ENCODE measurements around the gene SDHB. TPM values are rescaled to one million over a fixed set of nuclear protein-coding genes. Genes with fewer than 3 reads are reported as not detected.
"Not testable (repeated sequence)": the region's sequence is repeated elsewhere in the genome, so short reads cannot be mapped to it uniquely, and the experiment has no call there.

Gene SDHB
- polyA plus RNA-seq, 1 donor (not counting 4 experiments of a cell fraction or from before 2014, with no cell fraction given), result 228 TPM

GRCh38 chr1:17066361-17067068, 12.7 kb upstream of the SDHB start:
- dilution Hi-C loops (cut with MboI; ENCODE audit: extremely low pct_ligation_motif_present, low sequenced_read_pairs), result no loop called here
- Histone ChIP-seq H3K27me3 (ENCODE audit: control insufficient read depth, extremely low read depth, insufficient read depth, low read length) (no peaks in the 10 kb centered on the region), H3K9me3 (ENCODE audit: control insufficient read depth, low read depth, low read length) (peaks cover 2% of the 10 kb centered on the region), H3K27ac (ENCODE audit: control insufficient read depth, insufficient read depth, low read length) (no peak overlapping the region), H3K36me3 (ENCODE audit: control insufficient read depth in 2 of 2, extremely low read depth in 1 of 2, insufficient read depth in 2 of 2, low read length in 2 of 2) (no peaks in the 10 kb centered on the region), H3K4me3 (ENCODE audit: control insufficient read depth in 2 of 3, extremely low read depth in 1 of 3, insufficient read depth in 2 of 3, low read depth in 1 of 3, low read length in 3 of 3) (no peak overlapping the region), H3K4me1 (ENCODE audit: control insufficient read depth, extremely low read depth, insufficient read depth, low read length) (peaks cover 9% of the 10 kb centered on the region), H3K79me2 (ENCODE audit: control insufficient read depth, insufficient read depth, low read length) (no peaks in the 10 kb centered on the region), H3K9me1 (ENCODE audit: control insufficient read depth, extremely low read depth, insufficient read depth, low read length) (no peaks in the 10 kb centered on the region), H2AFZ (ENCODE audit: control insufficient read depth, low read length) (no peak overlapping the region), H3K4me2 (ENCODE audit: control insufficient read depth, extremely low read depth, insufficient read depth, low read depth, low read length) (no peak overlapping the region), H4K20me1 (ENCODE audit: control insufficient read depth, extremely low read depth, insufficient read depth, low read length) (no peaks in the 10 kb centered on the region), H3K9ac (ENCODE audit: control insufficient read depth, extremely low read depth, insufficient read depth, low read length) (no peak overlapping the region)
- no peak for TF ChIP-seq EZH2 (IDR thresholded peaks at IDR 0.05; ENCODE audit: low read length)
- TF ChIP-seq, protein P1, sequence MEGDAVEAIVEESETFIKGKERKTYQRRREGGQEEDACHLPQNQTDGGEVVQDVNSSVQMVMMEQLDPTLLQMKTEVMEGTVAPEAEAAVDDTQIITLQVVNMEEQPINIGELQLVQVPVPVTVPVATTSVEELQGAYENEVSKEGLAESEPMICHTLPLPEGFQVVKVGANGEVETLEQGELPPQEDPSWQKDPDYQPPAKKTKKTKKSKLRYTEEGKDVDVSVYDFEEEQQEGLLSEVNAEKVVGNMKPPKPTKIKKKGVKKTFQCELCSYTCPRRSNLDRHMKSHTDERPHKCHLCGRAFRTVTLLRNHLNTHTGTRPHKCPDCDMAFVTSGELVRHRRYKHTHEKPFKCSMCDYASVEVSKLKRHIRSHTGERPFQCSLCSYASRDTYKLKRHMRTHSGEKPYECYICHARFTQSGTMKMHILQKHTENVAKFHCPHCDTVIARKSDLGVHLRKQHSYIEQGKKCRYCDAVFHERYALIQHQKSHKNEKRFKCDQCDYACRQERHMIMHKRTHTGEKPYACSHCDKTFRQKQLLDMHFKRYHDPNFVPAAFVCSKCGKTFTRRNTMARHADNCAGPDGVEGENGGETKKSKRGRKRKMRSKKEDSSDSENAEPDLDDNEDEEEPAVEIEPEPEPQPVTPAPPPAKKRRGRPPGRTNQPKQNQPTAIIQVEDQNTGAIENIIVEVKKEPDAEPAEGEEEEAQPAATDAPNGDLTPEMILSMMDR (optimal IDR thresholded peaks at IDR 0.05 in 1 of 3, IDR thresholded peaks at IDR 0.05 in 1 of 3, conservative IDR thresholded peaks at IDR 0.05 in 1 of 3; ENCODE audit: extremely low read depth in 1 of 3, insufficient read depth in 2 of 3, low read length in 3 of 3), result no peak
- FAIRE-seq, result no peak
- DNase-seq (ENCODE audit: low read depth, low spot score), result no peak

- Histone ChIP-seq H3K9ac (ENCODE audit: control insufficient read depth, extremely low read depth, insufficient read depth, low read length) (no peak overlapping the region), H3K4me2 (ENCODE audit: control insufficient read depth, extremely low read depth, insufficient read depth, low read depth, low read length) (no peak overlapping the region), H3K4me1 (ENCODE audit: control insufficient read depth, extremely low read depth, insufficient read depth, low read length) (peaks cover 9% of the 10 kb centered on the region), H4K20me1 (ENCODE audit: control insufficient read depth, extremely low read depth, insufficient read depth, low read length) (no peaks in the 10 kb centered on the region), H2AFZ (ENCODE audit: control insufficient read depth, low read length) (no peak overlapping the region), H3K27me3 (ENCODE audit: control insufficient read depth, extremely low read depth, insufficient read depth, low read length) (no peaks in the 10 kb centered on the region), H3K27ac (ENCODE audit: control insufficient read depth, insufficient read depth, low read length) (no peak overlapping the region), H3K9me1 (ENCODE audit: control insufficient read depth, extremely low read depth, insufficient read depth, low read length) (no peaks in the 10 kb centered on the region), H3K79me2 (ENCODE audit: control insufficient read depth, insufficient read depth, low read length) (no peaks in the 10 kb centered on the region), H3K4me3 (ENCODE audit: control insufficient read depth in 2 of 3, extremely low read depth in 1 of 3, insufficient read depth in 2 of 3, low read depth in 1 of 3, low read length in 3 of 3) (no peak overlapping the region), H3K9me3 (ENCODE audit: control insufficient read depth, low read depth, low read length) (peaks cover 2% of the 10 kb centered on the region), H3K36me3 (ENCODE audit: control insufficient read depth in 2 of 2, extremely low read depth in 1 of 2, insufficient read depth in 2 of 2, low read length in 2 of 2) (no peaks in the 10 kb centered on the region)
- DNase-seq (ENCODE audit: low read depth, low spot score) (no peak), FAIRE-seq (no peak)
- TF ChIP-seq, protein P1 (optimal IDR thresholded peaks at IDR 0.05 in 1 of 3, IDR thresholded peaks at IDR 0.05 in 1 of 3, conservative IDR thresholded peaks at IDR 0.05 in 1 of 3; ENCODE audit: extremely low read depth in 1 of 3, insufficient read depth in 2 of 3, low read length in 3 of 3), result no peak
- no peak for TF ChIP-seq EZH2 (IDR thresholded peaks at IDR 0.05; ENCODE audit: low read length)
- dilution Hi-C loops (cut with MboI; ENCODE audit: extremely low pct_ligation_motif_present, low sequenced_read_pairs), result no loop called here
Measured at GRCh38 chr1:17065666-17066065, 11.8 kb upstream of the SDHB start.

GRCh38 chr1:17062751-17063150, 8.9 kb upstream of the SDHB start:
- dilution Hi-C loops (cut with MboI; ENCODE audit: extremely low pct_ligation_motif_present, low sequenced_read_pairs); H2AFZ ChIP-seq (ENCODE audit: control insufficient read depth, low read length); H3K9me3 ChIP-seq (ENCODE audit: control insufficient read depth, low read depth, low read length); H3K9me1 ChIP-seq (ENCODE audit: control insufficient read depth, extremely low read depth, insufficient read depth, low read length); H4K20me1 ChIP-seq (ENCODE audit: control insufficient read depth, extremely low read depth, insufficient read depth, low read length); H3K79me2 ChIP-seq (ENCODE audit: control insufficient read depth, insufficient read depth, low read length); H3K4me3 ChIP-seq (ENCODE audit: control insufficient read depth in 2 of 3, extremely low read depth in 1 of 3, insufficient read depth in 2 of 3, low read depth in 1 of 3, low read length in 3 of 3); H3K27me3 ChIP-seq (ENCODE audit: control insufficient read depth, extremely low read depth, insufficient read depth, low read length); H3K27ac ChIP-seq (ENCODE audit: control insufficient read depth, insufficient read depth, low read length); H3K9ac ChIP-seq (ENCODE audit: control insufficient read depth, extremely low read depth, insufficient read depth, low read length); H3K36me3 ChIP-seq (ENCODE audit: control insufficient read depth in 2 of 2, extremely low read depth in 1 of 2, insufficient read depth in 2 of 2, low read length in 2 of 2); H3K4me1 ChIP-seq (ENCODE audit: control insufficient read depth, extremely low read depth, insufficient read depth, low read length); DNase-seq (ENCODE audit: low read depth, low spot score): not testable (repeated sequence)
- H3K4me2 ChIP-seq (ENCODE audit: control insufficient read depth, extremely low read depth, insufficient read depth, low read depth, low read length), result peak overlapping the region; percentile 31
- peak; percentile 41 for FAIRE-seq

Measured in keratinocyte (primary cell).